Activated T-cell treated with anti-CD3 and anti-CD28 coated beads for 1 hour (primary cell): ENCODE data around the gene SMIM12.

Experiments used
- DNase-seq: peaks from one replicate; pipeline ENCODE4 v3.0.0-alpha.2; 2020; ENCODE audit warnings: low read depth

The SMIM12 gene, protein sequence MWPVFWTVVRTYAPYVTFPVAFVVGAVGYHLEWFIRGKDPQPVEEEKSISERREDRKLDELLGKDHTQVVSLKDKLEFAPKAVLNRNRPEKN

DNA sequence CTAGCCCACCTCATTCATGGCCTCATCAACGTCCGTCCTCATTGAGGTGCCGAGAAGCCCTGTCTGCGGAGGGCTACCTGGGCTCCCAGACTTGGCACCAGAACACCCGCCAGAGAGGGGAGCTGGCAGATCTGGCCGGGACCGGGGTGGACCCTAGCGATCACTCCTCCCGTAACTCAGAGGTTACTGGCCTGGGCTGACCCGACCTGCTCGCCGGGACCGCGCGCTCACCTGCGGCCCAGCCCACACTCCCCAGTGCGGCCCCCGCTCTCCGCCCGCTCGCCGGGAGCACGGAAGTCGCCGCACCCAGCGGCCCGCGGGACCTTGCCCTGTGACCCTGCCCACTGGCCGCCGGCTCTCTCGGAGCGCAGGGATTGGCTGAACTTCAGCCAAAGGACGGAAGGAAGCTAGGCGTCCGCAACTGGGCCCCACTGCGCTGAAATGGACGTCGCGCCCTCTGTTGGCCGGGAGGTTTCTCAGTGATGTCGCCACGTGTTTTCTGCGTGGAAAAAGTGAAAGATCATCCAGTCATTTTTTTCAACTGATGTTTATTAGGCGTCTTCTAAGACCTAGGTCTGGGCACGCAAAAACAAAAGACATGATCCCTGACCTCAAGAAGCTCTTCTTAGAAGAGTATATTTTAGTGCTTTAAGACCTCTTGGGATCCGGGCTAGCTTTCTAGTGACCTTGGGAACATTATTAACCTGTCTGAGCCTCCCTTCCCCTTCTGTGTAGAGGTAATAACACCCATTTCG, at the start of gene SMIM12:
SMIM12 (minus strand) TSS at position 304 of the 755 bp plus-strand sequence. CDS start 3,772 bp downstream, outside the sequence.
- peak; percentile 86 for DNase-seq

DNA sequence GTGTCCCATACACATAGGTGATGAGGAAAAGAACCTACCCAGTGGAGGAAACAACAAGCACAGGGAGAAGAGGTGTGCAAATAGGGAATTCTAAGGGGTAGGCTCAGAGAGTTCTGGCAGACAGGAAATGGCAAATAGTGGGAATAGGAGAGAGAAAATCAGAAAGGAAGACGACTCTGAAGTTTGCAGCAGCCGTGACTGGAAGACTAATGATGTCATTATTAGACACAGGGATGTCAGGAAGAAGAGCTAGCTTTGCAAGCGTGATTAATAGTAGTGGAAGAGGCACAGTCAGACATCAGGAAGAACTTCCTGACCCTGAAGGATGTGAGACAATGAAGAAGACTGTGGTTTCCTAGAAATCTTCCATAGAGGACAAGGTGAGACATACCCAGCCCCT, 48.8 kb upstream of the SMIM12 start:
- no peak for DNase-seq

DNA sequence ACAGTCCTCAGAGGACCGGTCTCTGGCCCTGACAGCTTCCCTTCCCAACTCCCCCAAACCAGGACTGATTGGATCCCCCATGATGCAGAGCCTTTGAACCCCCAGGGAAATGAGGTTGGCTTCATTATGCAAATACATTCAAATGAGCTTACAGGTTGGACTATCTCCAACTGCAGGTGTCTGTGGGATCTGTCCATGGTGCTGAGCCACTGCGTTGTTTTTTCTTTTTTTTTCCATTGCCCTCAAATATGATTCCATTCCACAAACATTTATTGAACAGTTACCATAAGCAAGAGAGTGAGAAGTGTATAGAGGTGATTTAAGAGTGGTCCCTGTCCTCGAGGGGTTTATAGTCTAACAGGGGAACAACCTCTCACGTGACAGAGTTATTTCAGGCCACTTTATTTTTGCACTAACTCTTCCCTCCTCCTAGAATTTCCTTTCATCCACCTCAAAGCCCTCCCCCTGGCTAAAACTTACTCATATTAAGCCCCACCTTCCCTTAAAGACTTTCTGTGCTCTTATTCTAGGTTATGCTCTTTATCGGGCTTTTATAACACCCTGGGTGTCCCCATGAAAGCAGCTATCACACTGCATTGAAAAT, 48.0 kb upstream of the SMIM12 start:
- DNase-seq: no peak

GRCh38 chr1:34906756-34907155, 47.2 kb upstream of the SMIM12 start:
- no peak for DNase-seq

DNA sequence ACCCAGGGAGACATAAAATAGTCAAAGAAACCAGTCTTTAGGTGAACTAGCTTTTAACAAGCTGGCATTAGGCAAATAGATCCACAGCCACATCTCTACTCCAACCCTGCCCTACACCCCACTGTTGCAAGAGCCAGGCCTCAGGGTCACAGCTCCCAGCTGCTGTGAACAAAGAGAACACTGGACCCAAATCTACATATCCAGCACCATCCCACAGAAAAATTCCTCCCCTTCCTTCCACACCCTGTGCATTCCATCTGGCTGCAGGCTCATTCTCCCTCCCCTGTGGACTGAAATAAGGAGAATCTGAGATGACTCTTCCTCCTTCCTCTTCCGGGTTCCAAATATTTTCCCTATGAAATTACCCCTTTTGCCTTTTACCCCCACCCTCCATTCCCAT, 46.7 kb upstream of the SMIM12 start:
- DNase-seq: no peak

- DNase-seq: no peak
Measured at GRCh38 chr1:34905098-34905459, 45.5 kb upstream of the SMIM12 start.

- no peak for DNase-seq
Measured at GRCh38 chr1:34904236-34905097, 44.9 kb upstream of the SMIM12 start.

GRCh38 chr1:34901919-34902318, 42.4 kb upstream of the SMIM12 start:
- DNase-seq: no peak

GRCh38 chr1:34900775-34901502, 41.4 kb upstream of the SMIM12 start:
- DNase-seq: no peak

DNA sequence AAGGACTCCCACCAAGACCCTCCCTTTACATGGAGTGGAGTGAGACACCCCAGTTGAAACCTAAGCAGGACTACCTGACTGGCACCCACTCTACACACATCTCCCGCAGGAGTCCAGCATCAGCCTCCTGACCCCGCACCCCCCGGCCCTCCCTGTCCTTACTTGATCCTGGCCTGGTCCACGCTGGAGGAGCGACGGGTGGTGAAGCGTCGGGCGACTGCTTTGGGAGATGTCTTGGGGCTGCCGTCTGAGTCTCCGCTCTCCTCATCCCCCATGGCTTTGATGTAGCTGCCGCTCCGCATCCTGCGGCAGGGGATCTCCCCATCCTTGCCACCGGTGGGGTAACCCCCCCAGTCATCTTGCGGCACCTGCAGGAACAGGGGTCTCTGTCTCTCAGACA, 40.4 kb upstream of the SMIM12 start:
- no peak for DNase-seq

- no peak for DNase-seq
Measured at GRCh38 chr1:34899471-34899870, 39.9 kb upstream of the SMIM12 start.

DNA sequence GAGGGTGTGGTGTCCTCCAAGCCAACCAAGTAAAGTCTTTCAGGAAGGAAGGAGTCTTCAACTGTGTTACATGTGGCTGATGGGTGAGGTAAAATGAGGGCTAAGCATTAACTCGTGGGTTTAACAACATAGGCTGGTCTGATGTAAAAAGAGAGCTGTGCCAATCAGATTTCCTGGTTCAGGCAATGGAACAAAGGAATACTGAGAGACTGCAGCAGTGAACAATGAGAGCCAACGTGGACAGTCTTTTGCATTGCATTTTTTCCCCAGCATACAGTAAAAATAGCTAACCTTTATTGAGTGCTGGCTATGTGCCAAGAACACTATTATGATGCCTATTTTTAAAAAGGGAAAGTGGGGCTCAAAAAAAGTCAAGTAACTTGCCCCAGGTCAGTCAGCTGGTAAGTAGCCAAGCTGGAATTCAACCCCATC, 38.8 kb upstream of the SMIM12 start:
- no peak for DNase-seq

DNA sequence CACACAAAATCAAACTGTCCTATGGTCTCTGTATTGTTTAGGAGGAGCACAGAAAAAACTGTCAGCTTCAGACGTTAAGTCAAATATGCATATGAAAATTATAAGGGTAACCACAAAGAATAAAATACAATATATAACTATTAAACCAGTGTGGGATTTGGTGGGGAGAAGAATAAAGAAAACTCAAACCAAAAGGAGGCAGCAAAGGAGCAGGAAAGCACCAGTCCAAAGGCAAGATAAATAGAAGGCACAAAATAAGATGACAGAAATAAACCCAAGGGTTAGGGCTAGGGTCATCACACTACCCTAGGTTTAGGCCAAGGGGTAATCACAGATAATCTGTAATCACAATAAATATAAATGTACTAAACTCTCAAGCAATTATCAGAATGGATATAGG, 37.1 kb upstream of the SMIM12 start:
- DNase-seq: no peak

DNA sequence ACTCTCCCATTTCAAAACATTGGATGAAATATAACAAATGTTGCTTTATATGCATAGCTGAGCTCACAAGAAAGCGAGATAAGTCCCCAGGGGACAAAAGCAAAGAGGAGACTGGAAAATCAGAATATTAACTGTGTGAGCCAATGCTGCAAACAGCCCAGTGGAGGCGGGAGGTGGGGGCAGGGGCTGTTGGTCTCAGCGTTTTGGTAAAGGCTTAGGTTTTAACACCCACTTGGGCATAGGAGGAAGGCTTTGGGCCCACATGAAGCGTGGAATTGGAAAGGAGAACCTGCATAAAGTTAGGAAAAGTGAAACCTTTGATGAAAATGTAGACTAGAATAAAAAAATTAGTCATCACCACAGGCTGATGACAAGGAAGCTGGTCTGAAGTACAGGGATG, 30.2 kb upstream of the SMIM12 start:
- DNase-seq: no peak

GRCh38 chr1:34887593-34887992, 28.0 kb upstream of the SMIM12 start:
- no peak for DNase-seq

- peak; percentile 27 for DNase-seq
Measured at GRCh38 chr1:34885405-34886247, 26.1 kb upstream of the SMIM12 start.

DNA sequence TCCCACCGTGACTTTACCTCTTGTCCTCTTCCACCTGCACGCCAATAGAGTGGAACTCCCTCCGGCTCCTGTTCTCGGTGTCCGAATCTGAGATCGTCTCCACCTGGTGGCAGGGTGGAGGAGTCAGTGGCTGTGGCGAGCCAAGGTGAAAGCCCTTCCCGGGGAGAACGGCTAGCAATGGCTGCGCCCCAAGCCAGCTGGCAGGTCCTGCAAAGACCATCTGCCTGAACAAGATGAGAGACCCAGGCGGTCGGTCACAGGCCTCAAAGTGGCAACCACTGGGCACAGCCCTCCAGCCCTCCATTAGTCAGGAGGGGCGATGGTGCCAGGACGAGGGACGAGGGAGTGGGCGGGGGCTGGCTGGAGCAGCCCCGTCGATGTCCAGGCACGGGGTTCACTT, 25.4 kb upstream of the SMIM12 start:
- no peak for DNase-seq

DNA sequence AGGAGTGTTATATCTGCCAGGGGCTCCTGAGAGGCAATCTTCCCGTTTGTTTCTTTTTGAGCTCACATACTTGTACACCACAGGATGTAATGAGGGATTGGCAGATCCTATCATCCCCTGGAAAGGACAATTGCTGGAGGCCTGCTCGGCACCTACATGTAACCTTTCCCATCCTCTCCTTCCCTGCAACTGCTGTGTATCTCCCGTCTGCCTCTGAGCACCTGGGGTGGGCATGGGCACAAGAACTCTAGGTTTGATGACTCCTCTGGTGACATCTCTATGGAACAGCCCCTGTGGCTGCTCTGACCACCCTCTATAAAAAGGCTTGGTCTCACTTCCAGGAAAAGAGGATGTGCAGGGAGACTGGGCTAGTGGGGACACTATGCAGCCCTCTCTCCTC, 25.0 kb upstream of the SMIM12 start:
- no peak for DNase-seq

GRCh38 chr1:34879230-34879629, 19.7 kb upstream of the SMIM12 start:
- no peak for DNase-seq

GRCh38 chr1:34876406-34876805, 16.9 kb upstream of the SMIM12 start:
- DNase-seq: no peak

GRCh38 chr1:34874296-34874952, 14.9 kb upstream of the SMIM12 start:
- no peak for DNase-seq
